ENCODE data around the gene DYNC2LI1.

- TF ChIP-seq CTCF (conservative IDR thresholded peaks at IDR 0.05; ENCODE audit: low read length), result no peak
- TF ChIP-seq EZH2phosphoT487 (IDR thresholded peaks at IDR 0.05; ENCODE audit: borderline replicate concordance, low read depth, low read length), result no peak
These were observed 21.5 kb upstream of the DYNC2LI1 start for GRCh38 chr2:43752302-43752701.

Data from OCI-LY7 (cell line).